Retinal pigment epithelial cell (primary cell): ENCODE data around the gene HIPK2.

Experiments used
- DNase-seq: peaks from one replicate; pipeline ENCODE4 v3.0.0-alpha.2; 2010; ENCODE audit warnings: low read depth
- H3K4me3 ChIP-seq: 2 replicates; pipeline ENCODE4 v1.5.1; 2011; ENCODE audit warnings: mild to moderate bottlenecking, low read length, control low read depth, moderate library complexity
- CTCF ChIP-seq: conservative IDR thresholded peaks from 2 replicates; pipeline ENCODE4 v1.5.1; 2011; ENCODE audit warnings: low read depth, low read length, control low read depth, inconsistent platforms

Gene HIPK2

GRCh38 chr7:139820089-139820488 is 42.3 kb upstream of the HIPK2 start:
- no peak overlapping the region for H3K4me3 ChIP-seq
- no peak for TF ChIP-seq CTCF
- no peak for DNase-seq

- no peak overlapping the region for H3K4me3 ChIP-seq
- DNase-seq = no peak
- TF ChIP-seq CTCF = no peak
Measured at GRCh38 chr7:139817249-139817648, 39.5 kb upstream of the HIPK2 start.

- DNase-seq = no peak
- no peak for TF ChIP-seq CTCF
- no peak overlapping the region for H3K4me3 ChIP-seq
Measured at GRCh38 chr7:139813689-139814088, 35.9 kb upstream of the HIPK2 start.

- no peak overlapping the region for H3K4me3 ChIP-seq
- DNase-seq = no peak
- TF ChIP-seq CTCF = no peak
Measured at GRCh38 chr7:139813151-139813550, 35.4 kb upstream of the HIPK2 start.

- no peak for DNase-seq
- no peak overlapping the region for H3K4me3 ChIP-seq
- no peak for TF ChIP-seq CTCF
Measured at GRCh38 chr7:139811066-139811465, 33.3 kb upstream of the HIPK2 start.

GRCh38 chr7:139808846-139809442 is 31.1 kb upstream of the HIPK2 start:
- no peak overlapping the region for H3K4me3 ChIP-seq
- TF ChIP-seq CTCF = no peak
- DNase-seq = no peak

- no peak overlapping the region for H3K4me3 ChIP-seq
- no peak for TF ChIP-seq CTCF
- DNase-seq = no peak
Measured at GRCh38 chr7:139808427-139808826, 30.6 kb upstream of the HIPK2 start.
